HG02852 (cell line): ENCODE measurements around the gene ASTN2.

Source experiments
- ATAC-seq: cut with Tn5 transposase; IDR thresholded peaks from one replicate; pipeline ENCODE4 v1.9.1; 2021; ENCODE audit warnings: mild to moderate bottlenecking, moderate library complexity; ENCODE audit not compliant: unreplicated experiment

The ASTN2 gene

DNA sequence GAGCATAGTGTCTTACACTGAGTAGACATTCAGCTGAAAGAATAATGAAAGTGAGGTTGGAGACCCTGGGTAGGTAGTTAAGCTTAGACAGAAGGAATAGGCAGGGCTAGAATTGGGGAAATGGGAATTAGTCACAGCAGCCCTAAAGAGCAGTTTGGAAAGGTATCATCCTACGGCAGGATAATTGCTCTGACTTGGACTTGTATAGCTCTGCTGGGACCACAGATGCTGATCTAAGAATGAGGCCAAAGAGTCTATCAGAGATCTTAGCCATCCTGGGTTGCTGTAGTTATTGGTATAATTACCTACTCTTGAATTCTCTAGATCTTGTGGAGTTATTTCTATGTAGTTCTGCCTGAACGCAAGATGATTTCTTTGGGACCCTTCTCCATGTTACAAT, 288.0 kb downstream of the ASTN2 start:
- no peak for ATAC-seq

DNA sequence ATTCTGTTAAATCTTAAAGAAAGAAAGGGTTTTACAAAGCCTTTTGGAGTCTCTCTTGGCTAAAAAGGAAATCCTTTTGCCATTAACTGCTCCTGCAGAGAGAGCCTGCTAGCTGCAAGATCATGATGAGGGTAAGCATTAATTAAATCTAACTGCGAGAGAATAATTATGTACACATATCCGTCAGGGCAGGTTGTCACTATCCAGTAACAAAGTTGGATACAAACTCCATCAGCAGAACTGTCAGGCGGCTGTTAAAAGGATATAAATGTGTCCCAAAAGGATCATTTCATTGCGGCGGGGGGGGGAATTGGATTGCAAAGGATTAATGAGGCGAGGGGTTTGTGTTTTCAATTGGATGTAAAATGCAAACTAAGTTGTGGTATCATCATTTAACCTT, 289.3 kb downstream of the ASTN2 start:
- no peak for ATAC-seq

DNA sequence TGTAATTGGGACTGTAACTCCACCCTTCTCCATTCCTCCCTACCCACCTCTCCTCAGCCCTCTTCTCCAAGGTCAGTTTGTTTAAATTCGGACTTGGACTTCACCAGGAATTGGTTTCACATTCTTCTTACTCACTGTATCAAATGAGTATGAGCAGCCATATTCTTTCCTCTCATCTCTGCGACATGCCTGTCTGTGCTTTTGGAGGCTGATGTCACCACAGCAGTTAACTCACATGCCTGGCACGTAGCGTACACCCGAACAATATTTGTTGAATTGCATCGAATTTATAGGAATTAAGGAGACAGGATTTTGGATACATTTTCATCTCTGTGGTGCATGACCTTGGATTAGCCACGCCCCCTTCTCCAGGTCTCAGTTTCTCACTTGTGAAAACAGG, 291.1 kb downstream of the ASTN2 start:
- ATAC-seq: no peak

DNA sequence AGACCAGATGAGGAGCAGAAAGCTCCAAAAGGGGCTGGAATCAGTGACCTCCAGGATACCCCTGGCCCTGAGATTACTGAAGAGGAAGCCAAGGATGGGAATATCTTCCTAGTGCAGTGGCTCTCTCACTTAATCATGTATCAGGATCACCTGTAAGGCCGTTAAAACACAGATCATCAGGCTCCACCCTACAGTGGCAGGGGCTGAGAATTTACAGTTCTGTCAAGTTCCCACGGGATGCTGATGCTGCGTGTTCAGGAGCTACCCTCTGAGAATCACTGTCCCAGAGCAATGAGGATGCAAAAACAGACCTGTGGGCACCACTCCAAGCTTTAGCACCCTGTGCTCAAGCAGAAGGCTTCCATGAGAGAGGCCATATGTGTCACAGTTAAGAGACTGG, 291.9 kb downstream of the ASTN2 start:
- no peak for ATAC-seq

DNA sequence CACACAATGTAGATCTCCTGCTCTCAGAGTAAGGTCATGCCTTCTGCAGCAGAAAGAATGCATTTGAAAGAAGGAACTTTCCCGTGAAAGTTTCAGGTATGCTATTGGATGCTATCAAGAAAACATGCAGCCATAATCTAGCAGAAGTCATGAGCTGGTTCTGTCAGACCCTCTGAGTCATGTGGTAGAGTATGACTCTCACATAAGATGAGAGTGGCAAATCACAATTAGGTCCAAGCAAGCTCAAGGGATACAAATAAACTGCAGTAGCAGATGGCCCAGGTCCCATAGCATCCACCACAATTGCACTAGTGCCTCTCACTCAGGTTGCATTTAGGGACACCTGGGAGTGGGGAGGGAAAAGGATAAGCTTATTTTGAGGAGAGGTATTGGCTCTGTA, 292.8 kb downstream of the ASTN2 start:
- ATAC-seq: no peak

DNA sequence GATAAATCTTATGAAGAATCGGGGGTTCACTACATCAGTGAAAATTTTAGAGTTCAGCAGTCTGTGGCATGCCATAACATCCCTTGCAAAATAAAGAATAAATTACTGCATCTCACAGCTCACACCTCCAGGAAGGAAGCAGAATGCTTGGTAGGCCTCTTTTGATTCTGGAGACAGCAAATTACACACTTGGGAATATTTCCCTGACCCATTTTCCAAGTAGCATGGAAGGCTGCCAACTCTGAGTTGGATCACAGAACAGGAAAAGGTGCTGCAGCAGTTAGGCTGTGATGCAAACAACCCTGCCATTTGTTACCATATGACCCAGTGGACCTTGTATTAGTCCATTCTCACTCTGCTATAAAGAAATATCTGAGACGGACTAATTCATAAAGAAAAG, 293.5 kb downstream of the ASTN2 start:
- ATAC-seq: no peak

DNA sequence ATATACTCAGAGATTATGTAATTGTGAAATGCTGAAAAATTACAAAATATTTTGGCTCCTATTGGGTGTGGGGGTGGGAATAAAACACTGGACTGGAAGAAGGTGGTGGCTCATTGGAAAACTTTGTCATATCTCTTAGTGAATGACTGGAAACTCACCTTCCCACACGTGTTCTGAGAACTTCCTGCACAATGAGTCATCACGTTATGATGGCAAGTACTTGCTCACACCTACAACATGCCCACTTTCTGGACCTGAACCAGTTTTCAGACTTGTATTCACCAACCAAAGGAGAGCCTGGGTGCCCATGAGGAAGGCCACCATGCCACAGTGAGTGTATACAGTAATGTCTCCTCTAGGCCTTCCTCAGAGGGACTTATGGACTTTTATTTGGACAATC, 294.8 kb downstream of the ASTN2 start:
- no peak for ATAC-seq

DNA sequence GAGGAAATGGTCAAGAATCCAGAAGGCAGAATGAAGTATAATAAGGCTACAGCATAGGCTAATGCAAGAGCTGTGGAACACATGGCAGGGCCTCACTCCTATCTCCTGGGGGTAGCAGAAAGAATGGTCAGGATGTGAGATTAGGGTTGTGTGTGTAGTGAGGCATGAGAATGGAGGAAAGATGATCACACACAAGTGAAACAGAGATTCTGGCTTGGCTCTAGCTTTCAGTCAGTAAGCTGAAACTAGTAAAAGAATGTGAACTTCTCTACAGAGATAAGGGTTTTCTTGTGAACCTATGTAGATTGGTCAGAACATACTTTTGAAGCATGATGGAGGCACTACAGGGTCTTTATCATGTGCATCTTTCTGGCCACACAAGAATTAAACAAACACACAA, 298.8 kb downstream of the ASTN2 start:
- peak; percentile 95 for ATAC-seq

DNA sequence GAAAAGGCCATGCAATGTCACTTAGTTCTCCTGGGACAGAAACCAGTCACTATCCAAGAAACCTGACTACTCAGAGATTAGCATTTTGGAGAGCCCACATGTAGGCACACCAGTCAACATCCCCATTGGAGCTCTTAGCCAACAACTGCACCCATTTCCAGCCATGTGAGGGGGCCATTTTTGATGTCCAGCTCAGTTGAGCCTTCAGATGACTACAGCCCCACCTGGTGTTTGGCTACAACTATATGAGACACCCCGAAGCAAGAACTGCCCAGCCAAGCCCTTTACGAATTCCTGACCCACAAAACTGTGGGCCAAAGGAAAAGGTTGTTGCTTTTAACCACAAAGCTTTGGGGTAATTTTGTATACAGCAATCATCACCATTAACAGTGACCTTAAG, 300.1 kb downstream of the ASTN2 start:
- ATAC-seq: no peak

DNA sequence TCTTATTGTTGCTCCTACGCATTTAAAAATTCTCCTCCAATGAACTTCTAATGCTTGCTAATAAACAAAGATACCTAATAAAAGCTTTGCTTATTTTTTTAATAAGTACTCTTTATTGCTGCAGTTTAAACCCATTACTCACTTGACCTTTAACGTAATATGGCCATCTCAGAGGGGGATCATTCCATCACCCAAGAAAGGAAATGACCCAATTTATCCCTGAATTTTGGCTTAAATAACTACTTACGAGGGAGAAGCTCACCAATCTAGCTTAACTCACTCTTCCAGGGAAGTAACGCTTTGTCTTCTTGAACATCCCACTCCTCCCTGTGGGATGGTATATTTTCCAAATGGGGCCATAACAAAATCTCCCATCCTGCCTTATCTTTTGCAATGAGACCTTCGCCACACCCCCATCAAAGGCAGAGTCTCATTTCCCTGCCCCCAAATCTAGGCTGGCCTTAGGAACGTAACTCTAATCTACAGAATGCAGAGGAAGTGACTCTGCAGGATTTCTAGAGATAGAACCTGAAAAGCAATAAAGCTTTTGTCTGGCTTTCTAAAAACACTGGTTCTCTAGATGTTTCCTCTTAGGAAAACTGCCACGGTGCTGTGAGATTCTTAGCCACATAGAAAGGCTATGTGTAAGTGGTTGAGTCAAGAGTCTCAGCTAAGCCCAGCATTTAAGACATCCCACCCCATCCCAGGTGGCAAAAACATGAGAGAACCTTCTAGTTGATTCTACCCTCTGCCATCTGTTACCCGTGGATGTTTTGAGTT, 310.0 kb downstream of the ASTN2 start:
- ATAC-seq: no peak

DNA sequence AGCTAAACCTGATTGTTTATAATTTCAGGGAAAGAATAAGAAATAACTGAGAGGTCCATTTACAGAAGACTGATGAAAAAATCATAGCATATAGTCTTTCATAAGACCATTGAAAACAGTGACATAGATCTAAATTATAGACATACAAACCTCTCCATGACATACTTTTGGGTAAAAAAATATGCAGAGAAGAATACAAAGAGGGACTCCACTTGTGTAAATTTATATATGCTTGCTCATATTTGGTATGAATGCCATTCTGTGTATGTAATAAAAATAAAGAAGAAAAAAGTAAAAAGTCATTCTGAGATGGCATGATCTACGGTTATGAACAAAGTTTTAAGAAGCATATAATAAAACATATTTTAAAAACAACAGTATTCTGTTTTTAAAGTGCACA, 310.7 kb downstream of the ASTN2 start:
- ATAC-seq: no peak

DNA sequence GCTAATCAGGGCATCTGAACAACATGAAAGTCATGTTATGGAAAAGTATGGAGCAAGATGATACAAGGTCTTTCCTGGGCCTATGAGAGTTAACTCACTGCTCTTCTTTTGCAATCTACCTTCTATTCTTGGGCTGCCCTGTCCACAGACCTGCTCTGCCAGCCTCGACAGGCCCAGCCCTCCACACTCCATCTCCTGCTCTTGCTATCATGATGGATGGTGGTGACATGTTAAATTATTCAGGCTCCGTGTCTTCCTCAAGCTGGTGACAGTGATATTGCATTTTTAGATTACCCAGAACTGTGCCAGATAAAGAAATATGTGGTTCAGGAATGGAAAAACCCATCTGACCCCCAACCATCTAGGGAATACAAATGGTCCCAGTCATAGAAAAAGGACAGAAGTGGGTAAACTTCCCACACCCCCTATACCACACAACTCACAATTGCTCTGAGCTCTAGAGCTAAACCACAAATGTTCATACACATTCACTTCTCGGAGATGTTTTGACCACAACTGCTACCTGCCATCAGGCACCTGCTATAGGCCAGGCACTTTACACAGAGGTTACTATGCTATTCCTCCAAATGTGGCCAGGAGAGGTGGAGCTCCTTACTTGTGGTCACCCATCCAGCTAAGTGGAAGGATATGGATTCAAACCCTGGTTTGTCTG, 311.3 kb downstream of the ASTN2 start:
- no peak for ATAC-seq

DNA sequence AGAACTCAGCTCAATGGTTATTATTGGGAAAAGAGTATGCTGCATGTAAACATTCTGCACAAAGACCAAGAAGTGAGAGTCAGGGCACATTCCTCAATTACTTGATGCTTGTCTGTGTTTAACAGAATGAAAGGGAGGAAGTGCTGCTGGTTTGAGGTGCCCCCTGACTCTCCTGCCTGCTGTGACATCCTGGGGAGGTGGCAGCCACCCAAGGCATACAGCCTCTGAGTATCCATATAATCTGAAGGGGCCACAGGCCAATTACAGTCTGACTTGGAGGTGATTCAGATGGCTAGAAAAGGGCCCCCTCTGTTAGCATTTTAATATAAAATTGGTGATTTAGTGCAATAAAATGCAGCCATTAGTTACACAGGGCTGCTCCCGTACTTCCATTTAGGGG, 313.8 kb downstream of the ASTN2 start:
- ATAC-seq: no peak

DNA sequence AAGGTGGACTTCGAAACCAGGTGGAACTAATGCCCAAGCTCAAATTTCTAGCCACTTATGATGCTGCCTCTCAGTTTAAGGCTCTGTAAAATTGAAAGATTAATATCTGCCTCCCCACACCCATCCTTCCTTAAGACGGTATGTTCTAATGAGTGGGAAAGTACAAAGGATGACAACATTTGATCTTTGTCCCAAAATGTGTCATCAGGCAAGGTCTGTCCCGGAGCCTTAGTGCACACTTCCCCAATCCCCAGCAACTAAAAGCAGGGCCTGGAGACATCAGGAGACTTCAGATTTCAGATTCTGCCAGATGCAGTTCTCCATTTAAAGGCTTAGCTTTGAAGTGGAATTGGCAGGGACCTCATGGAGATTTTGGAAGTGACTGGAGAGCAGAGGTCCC, 316.5 kb downstream of the ASTN2 start:
- no peak for ATAC-seq

DNA sequence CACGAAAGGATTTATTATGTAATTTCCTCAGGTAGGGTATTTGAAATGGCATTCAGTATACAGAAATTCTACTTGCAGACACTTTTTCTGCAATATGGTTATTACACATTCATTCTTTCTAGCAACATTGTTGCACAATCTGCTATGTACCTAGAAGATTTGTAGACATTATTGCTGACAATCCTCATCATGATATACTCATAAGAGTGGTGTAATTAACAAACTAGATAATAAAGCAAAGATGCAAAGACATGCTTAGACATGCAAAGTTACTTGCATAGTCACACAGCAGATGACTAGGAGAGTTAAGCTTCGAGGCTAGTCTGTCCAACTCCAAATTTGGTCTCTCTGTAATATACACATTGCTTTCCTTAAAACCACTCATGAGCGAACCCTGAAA, 317.1 kb downstream of the ASTN2 start:
- ATAC-seq: no peak

DNA sequence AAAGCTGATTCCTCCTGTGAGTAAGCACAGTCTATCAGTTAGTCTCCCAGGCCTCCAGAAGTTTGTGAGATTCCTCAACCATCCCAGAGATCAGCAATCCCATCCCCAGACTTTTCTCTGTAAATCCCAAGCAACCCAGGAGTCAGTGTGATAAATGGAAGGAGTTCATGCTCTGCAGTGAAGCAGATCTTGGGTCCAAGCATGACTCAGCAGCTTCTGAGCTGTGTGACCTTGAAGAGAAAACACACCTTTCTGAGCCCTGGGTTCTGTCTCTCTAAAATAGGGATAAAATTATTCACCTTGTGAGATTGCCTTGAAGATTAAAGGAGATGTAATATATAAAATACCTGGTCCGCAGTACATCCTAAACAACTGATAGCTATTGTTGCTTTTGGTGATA, 318.7 kb downstream of the ASTN2 start:
- ATAC-seq: no peak

DNA sequence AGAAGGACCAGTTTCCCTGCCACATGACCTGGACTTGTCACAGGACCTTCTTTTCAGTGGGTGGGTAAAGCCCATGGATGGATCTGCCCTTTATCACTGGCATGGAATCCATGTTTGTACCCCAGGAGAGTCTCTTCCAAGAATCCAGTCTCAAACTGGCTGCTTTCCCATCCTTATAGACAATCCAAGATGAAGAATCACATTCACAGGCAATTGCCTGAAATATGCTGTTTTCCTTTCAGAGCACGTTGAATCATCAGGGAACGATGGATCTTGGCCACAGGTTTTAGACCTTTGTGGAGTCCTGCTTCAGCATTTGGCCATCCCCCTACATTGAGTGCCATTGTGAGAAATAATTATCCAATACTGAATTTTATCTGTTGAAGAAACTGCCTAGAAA, 319.8 kb downstream of the ASTN2 start:
- no peak for ATAC-seq

DNA sequence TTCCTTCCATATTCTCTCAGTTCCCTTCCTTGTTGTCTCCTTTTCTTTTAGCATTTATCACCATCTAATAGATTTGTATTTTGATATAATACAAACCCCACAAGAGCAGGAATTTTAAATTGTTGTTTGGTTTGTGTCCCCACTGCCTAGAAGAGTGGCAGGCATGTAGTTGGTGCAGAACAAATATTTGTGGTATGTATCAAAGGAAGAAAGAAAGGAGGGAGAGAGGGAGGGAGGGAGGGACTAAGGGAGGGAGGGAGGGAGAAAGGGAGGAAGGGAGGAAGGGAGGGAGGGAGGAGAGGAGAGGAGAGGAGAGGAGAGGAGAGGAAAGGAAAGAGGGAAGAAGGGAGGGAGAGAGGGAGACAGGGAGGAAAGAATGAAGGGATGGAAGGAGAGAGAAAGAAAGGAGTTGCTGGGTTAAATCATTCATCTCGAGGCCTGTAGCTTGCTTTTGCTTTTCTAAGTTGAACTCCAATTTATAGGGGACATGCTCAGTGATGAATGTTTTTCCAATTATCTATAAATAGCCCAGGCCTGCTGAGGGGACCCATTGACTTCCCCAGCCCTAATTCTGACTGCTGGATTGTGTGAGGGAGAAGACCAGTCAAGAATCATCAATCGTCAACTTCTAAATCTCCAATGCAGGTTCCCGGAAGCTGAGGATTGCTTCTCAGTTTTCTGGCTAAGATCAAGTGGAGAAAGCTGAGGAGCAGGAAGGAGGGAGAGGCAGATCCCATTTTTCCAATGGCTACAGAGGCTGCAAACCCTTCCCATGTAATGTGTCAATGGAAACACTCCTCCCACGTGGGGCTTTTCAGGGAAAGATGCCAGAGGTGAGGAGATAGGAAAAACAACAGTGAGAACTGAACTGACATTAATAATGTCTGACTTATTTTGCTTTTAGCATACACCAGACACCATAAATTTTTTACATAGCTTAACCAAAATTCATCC, 320.7 kb downstream of the ASTN2 start:
- ATAC-seq: no peak

DNA sequence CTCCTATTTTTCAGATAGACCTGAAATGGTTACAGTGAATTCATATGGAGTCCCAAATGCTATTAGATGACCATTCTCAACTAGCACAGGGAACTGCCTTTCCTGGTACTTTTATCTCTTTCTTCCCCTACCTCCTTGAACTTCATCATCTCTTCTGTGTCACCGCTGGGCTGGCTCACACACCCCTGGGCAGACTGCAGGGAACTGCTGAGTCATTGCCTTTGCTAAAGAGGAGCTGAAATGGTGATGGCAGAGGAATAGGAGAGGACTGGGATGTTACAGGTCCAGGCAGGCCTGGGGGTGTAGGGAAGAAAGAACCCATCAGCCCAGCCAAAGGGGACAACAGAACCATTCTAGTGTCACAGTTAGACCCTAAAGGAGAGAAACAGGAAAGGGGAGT, 322.3 kb downstream of the ASTN2 start:
- no peak for ATAC-seq

DNA sequence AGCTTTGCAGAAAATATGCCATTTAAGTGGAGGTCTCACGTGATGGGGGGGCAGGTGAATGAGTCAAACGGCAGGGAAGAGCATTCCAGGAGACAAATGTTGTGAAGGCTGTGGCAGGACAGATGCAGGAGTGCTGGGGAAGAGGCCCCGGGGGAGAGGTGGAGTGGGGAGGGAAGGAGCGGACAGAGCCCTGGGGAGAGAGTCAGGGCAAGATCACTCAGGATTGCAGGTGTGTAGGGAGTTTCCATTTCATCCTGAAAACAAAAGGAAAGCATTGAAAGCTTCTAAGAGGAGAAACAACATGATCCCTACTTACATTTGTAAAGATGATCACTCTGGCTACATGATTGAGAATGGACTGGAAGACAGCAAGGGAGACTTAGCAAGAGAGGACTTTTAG, 323.3 kb downstream of the ASTN2 start:
- ATAC-seq: no peak

DNA sequence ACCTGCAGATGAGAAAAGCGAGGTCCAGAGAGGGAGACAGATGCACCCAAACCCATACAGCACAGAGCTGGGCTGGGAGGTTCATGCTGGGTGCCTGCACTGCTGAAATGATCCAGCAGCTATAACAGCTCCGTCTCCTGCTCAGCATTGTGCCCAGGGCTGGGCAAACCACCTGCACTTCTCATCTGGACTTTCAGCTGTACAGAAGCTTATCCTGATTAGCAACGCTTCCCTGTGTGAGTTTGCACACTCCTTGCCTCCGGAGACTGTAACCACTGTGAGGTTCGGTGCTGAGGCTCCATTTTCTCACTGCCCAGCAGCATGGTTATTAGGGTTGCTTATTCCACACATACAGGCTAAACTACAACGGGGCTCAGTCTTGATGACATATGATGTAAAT, 326.1 kb downstream of the ASTN2 start:
- ATAC-seq: no peak

DNA sequence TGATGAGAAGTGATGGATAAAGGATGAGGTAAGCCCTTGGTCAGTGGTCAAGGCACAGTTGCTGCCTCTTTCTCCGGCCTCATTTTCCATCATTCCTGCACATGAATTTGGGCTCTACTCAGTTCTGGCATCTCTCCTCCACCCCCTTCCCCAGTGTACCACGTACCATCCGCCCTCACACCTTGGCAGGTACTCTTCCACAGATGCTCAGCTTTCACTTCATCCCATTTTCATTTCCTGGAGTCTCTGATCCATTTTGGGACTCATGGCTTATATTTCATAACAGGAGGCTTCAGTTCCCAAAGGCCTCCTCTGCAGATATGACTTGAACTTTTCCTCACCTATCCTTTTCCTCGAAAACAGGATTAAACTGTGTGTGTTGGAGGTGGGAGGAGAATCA, 326.7 kb downstream of the ASTN2 start:
- no peak for ATAC-seq
